ENCODE results near the gene SCAF1. TPM values are rescaled to one million over a fixed set of nuclear protein-coding genes. Genes with fewer than 3 reads are reported as not detected.

SCAF1 gene
- polyA plus RNA-seq, 2 of the 4 experiments (the other 2 are of a cell fraction) = 4.0 to 47.9 TPM

- no peak for TF ChIP-seq NFE2L2 (conservative IDR thresholded peaks at IDR 0.05; ENCODE audit: low read length)
- POLR2A ChIA-PET = interaction anchor here (0.7 kb wide), 1 partner anchor 54 kb away, joined by 6 read pairs; no protein-coding TSS in a partner anchor
These were observed 32.4 kb upstream of the SCAF1 start for GRCh38 chr19:49609499-49610092.

GRCh38 chr19:49613374-49613773 lies 28.6 kb upstream of the SCAF1 start:
- peak overlapping the region; percentile 72 for H3K4me2 ChIP-seq
- CTCF ChIA-PET = interaction anchor here (1.6 to 1.7 kb wide), 3 partner anchors 10 to 59 kb away, joined by 3 to 7 read pairs (median 5); no protein-coding TSS in a partner anchor
- H3K4me3 ChIP-seq = no peak overlapping the region
- TF ChIP-seq CHD4 (IDR thresholded peaks at IDR 0.05; ENCODE audit: borderline replicate concordance) = no peak
- TF ChIP-seq FOSL2 (IDR thresholded peaks at IDR 0.05) = no peak
- peak; percentile 72 for TF ChIP-seq FOSL2 (CRISPR knock-in tag; IDR thresholded peaks at IDR 0.05)
- no peak for TF ChIP-seq TP53 (CRISPR knock-in tag; IDR thresholded peaks at IDR 0.05)
- TF ChIP-seq USF2 (IDR thresholded peaks at IDR 0.05) = peak; percentile 62
- peak; percentile 71; the same call in 1 of the 2 replicates for TF ChIP-seq ESRRA (IDR thresholded peaks at IDR 0.05; ENCODE audit: borderline replicate concordance, low read length)
- H3K4me1 ChIP-seq = peaks cover 34% of the 10 kb centered on the region
- POLR2A ChIA-PET = interaction anchor here (1.8 kb wide), 1 partner anchor 28 kb away, joined by 5 read pairs; the partner anchor contains the start of gene SCAF1
- ATAC-seq = peak; percentile 43 to 59
- peak overlapping the region; percentile 65 to 84 for H3K27ac ChIP-seq
- H3K9me3 ChIP-seq = no peaks in the 10 kb centered on the region
- peak; percentile 68 to 69 for DNase-seq (ENCODE audit: low read depth in 1 of 2, low spot score in 1 of 2)
- 28% methylated on average over 4 of the region's 4 CpGs for WGBS (ENCODE audit: missing lambda C conversion rate)
- FAIRE-seq = peak; percentile 7

More at GRCh38 chr19:49609499-49610092, 32.4 kb upstream of the SCAF1 start:
- 97% methylated on average over 12 of the region's 12 CpGs for WGBS (ENCODE audit: missing lambda C conversion rate)
- no peak for DNase-seq (ENCODE audit: low read depth in 1 of 2, low spot score in 1 of 2)
- Histone ChIP-seq H3K4me1 (peaks cover 28% of the 10 kb centered on the region), H3K4me2 (no peak overlapping the region), H3K4me3 (no peak overlapping the region), H3K27ac (no peak overlapping the region), H3K9me3 (no peaks in the 10 kb centered on the region)
- no peak for FAIRE-seq
- no peak for ATAC-seq
- CTCF ChIA-PET = interaction anchor here (0.7 to 2.2 kb wide), 8 partner anchors 11 to 63 kb away, joined by 3 to 11 read pairs (median 4); no protein-coding TSS in a partner anchor

- Histone ChIP-seq H3K4me2 (peak overlapping the region; percentile 72), H3K4me1 (peaks cover 34% of the 10 kb centered on the region), H3K9me3 (no peaks in the 10 kb centered on the region), H3K27ac (peak overlapping the region; percentile 65 to 84; a peak in 5 of 6 replicates), H3K4me3 (no peak overlapping the region)
- FAIRE-seq (peak; percentile 65), ATAC-seq (peak; percentile 85 to 89), DNase-seq (ENCODE audit: low read depth in 1 of 2, low spot score in 1 of 2) (peak; percentile 71 to 78)
- ChIA-PET CTCF (interaction anchor here (0.8 to 3.9 kb wide), 7 partner anchors 11 to 59 kb away, joined by 3 to 11 read pairs (median 4); no protein-coding TSS in a partner anchor), POLR2A (interaction anchor here (0.9 to 1.8 kb wide), 2 partner anchors 26 to 28 kb away, joined by 3 to 5 read pairs; partner anchors contain the start of gene SCAF1)
- WGBS (ENCODE audit: missing lambda C conversion rate) = 35% methylated on average over 18 of the region's 19 CpGs
- TF ChIP-seq RARB (CRISPR knock-in tag; IDR thresholded peaks at IDR 0.05) (no peak), ESRRA (IDR thresholded peaks at IDR 0.05; ENCODE audit: borderline replicate concordance, low read length) (0 out of 2 replicates have a peak, but pooled peaks have one; percentile 2), CHD2 (IDR thresholded peaks at IDR 0.05; ENCODE audit: low read length, partially characterized antibody) (no peak), RAD21 (conservative IDR thresholded peaks at IDR 0.05 in 1 of 2, IDR thresholded peaks at IDR 0.05 in 1 of 2) (no peak), KDM1A (IDR thresholded peaks at IDR 0.05; ENCODE audit: low read depth) (no peak), HOXB5 (CRISPR knock-in tag; IDR thresholded peaks at IDR 0.05) (no peak), MAX (IDR thresholded peaks at IDR 0.05) (0 out of 2 replicates have a peak, but pooled peaks have one; percentile 10), ATOH8 (CRISPR knock-in tag; IDR thresholded peaks at IDR 0.05; ENCODE audit: low read depth) (no peak), HEYL (CRISPR knock-in tag; IDR thresholded peaks at IDR 0.05) (no peak), ZNF302 (CRISPR knock-in tag; IDR thresholded peaks at IDR 0.05) (no peak), TP53 (CRISPR knock-in tag; IDR thresholded peaks at IDR 0.05) (no peak), PHF8 (IDR thresholded peaks at IDR 0.05; ENCODE audit: borderline replicate concordance, low read depth) (no peak), JUN (IDR thresholded peaks at IDR 0.05) (no peak), CTCF (IDR thresholded peaks at IDR 0.05) (peak; percentile 17; the same call in 1 of the 3 replicates), ZSCAN20 (CRISPR knock-in tag; IDR thresholded peaks at IDR 0.05) (no peak), REST (IDR thresholded peaks at IDR 0.05) (no peak), ZFP36 (IDR thresholded peaks at IDR 0.05; ENCODE audit: borderline replicate concordance, partially characterized antibody) (no peak), FOXS1 (CRISPR knock-in tag; IDR thresholded peaks at IDR 0.05) (no peak)
These were observed 27.7 kb upstream of the SCAF1 start for GRCh38 chr19:49614096-49614833.
